OCI-LY3 (cell line): ENCODE results near the gene SRRM1.

Source experiments
- H2AFZ ChIP-seq: fragments of 200-600, 300-600 bp; shearing (Covaris generic); 2 replicates; pipeline ENCODE4 v1.6.0; 2014; ENCODE audit warnings: antibody characterized with exemption, low read depth, low read length
- H3K27ac ChIP-seq: fragments of 200-600, 300-600 bp; sonication (generic); 2 replicates; pipeline ENCODE4 v1.5.1; 2014; ENCODE audit warnings: mild to moderate bottlenecking, low read length, moderate library complexity, mixed read lengths
- H3K27me3 ChIP-seq: fragments of 200-600, 300-600 bp; sonication (generic); 2 replicates; pipeline ENCODE4 v1.6.1; 2014; ENCODE audit warnings: low read depth, low read length, mixed read lengths
- H3K36me3 ChIP-seq: fragments of 200-600, 300-600 bp; sonication (generic); replicated peaks from 2 replicates; pipeline ENCODE3; 2014; ENCODE audit warnings: low read depth, low read length, mixed read lengths
- H3K4me1 ChIP-seq: fragments of 300-600, 200-600 bp; sonication (generic); 2 replicates; pipeline ENCODE4 v1.6.1; 2014; ENCODE audit warnings: low read length, mixed read lengths
- H3K4me2 ChIP-seq: fragments of 200-600, 300-600 bp; sonication (generic); 2 replicates; pipeline ENCODE4 v1.6.1; 2014; ENCODE audit warnings: low read length, mixed read lengths
- H3K4me3 ChIP-seq: fragments of 300-600, 200-600 bp; sonication (generic); 2 replicates; pipeline ENCODE4 v1.5.1; 2014; ENCODE audit warnings: antibody characterized with exemption, mild to moderate bottlenecking, low read length, moderate library complexity
- H3K79me2 ChIP-seq: fragments of 300-600, 200-600 bp; shearing (Covaris generic); 2 replicates; pipeline ENCODE4 v1.6.1; 2014; ENCODE audit warnings: mild to moderate bottlenecking, low read length, mixed read lengths
- H3K9ac ChIP-seq: fragments of 300-600, 200-600 bp; shearing (Covaris generic); 2 replicates; pipeline ENCODE4 v1.6.0; 2014; ENCODE audit warnings: mild to moderate bottlenecking, low read length, moderate library complexity
- H3K9me3 ChIP-seq: fragments of 200-600, 300-600 bp; shearing (Covaris generic); 2 replicates; pipeline ENCODE4 v1.6.1; 2014; ENCODE audit warnings: low read length, mixed read lengths; ENCODE audit not compliant: insufficient read depth
- H4K20me1 ChIP-seq: fragments of 200-600, 300-600 bp; sonication (generic); 2 replicates; pipeline ENCODE4 v1.6.1; 2016; ENCODE audit warnings: low read length, mixed read lengths; ENCODE audit not compliant: insufficient read depth
- EZH2phosphoT487 ChIP-seq: fragments of 200-600 bp; shearing (Covaris generic); IDR thresholded peaks from 2 replicates; pipeline ENCODE4 v1.6.1; 2018; ENCODE audit warnings: antibody characterized with exemption, mixed run types, low read depth
- TF ChIP-seq, protein P1 (sequence below): fragments of 200-600, 300-600 bp; sonication (generic); IDR thresholded peaks from 2 replicates; pipeline ENCODE4 v1.5.1; 2014; ENCODE audit warnings: antibody characterized with exemption, low read length, low read depth

The SRRM1 gene

DNA sequence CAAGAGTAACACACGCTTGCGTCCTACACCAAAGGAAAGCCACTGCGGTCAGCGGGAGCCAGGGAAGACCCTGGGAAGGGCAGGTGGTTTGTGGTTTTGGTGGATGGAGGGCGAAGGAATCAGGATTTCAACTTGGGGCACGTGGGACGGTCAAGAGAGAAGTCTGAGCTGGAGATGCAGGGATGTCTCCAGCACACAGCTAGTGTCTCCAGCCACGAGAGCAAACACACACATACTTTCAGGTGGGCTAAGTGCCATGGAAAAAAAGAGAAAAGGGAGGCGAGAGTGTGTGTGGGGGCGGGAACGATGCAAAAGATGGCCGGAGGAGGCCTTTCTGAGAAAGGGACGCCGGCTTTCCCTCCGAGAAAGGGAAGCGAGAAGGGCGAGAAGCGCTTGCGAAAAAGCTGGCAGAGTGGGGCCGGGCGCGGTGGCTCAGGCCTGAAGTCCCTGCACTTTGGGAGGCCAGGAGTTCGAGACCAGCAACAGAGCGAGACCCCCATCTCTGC lies 1.4 kb upstream of the SRRM1 start:
- Histone ChIP-seq H3K79me2 (peaks cover 48% of the 10 kb centered on the region), H3K9ac (peak overlapping the region; percentile 100), H4K20me1 (peaks cover 22% of the 10 kb centered on the region), H3K27ac (peak overlapping the region; percentile 97), H2AFZ (no peak overlapping the region), H3K4me1 (peaks cover 20% of the 10 kb centered on the region), H3K36me3 (peaks cover 14% of the 10 kb centered on the region), H3K4me3 (peak overlapping the region; percentile 100), H3K4me2 (peak overlapping the region; percentile 71), H3K9me3 (no peaks in the 10 kb centered on the region), H3K27me3 (no peaks in the 10 kb centered on the region)
- no peak for TF ChIP-seq EZH2phosphoT487
- TF ChIP-seq, protein P1, sequence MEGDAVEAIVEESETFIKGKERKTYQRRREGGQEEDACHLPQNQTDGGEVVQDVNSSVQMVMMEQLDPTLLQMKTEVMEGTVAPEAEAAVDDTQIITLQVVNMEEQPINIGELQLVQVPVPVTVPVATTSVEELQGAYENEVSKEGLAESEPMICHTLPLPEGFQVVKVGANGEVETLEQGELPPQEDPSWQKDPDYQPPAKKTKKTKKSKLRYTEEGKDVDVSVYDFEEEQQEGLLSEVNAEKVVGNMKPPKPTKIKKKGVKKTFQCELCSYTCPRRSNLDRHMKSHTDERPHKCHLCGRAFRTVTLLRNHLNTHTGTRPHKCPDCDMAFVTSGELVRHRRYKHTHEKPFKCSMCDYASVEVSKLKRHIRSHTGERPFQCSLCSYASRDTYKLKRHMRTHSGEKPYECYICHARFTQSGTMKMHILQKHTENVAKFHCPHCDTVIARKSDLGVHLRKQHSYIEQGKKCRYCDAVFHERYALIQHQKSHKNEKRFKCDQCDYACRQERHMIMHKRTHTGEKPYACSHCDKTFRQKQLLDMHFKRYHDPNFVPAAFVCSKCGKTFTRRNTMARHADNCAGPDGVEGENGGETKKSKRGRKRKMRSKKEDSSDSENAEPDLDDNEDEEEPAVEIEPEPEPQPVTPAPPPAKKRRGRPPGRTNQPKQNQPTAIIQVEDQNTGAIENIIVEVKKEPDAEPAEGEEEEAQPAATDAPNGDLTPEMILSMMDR = no peak

DNA sequence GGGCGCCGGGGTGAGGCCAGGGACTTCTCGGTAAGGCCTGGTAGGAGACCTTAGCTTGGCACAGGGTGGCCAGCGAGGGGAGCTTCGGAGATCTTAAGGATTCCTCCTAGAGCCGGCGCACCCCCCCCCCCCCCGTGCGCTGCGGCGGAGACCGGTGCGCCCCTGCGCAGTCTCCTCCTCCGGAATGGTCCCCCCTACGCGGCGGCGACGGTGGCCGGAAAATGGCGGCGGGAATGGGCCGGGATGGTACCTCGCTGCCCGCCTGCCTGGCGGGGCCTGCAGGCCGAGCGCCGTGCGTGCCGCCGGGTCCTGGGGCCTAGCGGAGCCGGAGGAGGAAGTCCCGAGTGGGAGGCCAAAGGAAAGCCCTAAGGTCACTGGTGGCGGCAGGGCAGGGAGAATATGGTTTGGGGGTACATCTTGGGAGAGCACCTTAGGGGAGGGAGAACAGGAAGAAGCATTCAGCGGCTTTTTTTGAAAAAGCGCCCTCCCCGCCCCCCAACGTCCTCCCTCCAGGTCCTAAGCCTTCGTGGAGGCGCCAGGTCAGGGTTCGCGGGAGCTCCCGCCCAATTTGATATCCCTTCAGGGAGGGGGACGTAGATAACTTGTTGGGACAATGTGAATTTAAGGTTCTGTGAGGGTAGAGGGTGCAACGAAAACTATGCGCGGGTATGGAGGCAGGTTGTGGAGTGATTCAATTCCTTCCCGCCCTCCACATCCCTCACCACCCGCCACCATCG lies 429 bp downstream of the SRRM1 start:
- Histone ChIP-seq H3K4me2 (peak overlapping the region; percentile 89), H3K36me3 (peaks cover 32% of the 10 kb centered on the region), H3K27ac (peak overlapping the region; percentile 73), H3K4me3 (peak overlapping the region; percentile 94), H3K27me3 (no peaks in the 10 kb centered on the region), H4K20me1 (peaks cover 22% of the 10 kb centered on the region), H3K4me1 (peaks cover 20% of the 10 kb centered on the region), H3K79me2 (peaks cover 66% of the 10 kb centered on the region), H2AFZ (no peak overlapping the region), H3K9ac (peak overlapping the region; percentile 95), H3K9me3 (no peaks in the 10 kb centered on the region)
- no peak for TF ChIP-seq EZH2phosphoT487
- TF ChIP-seq, protein P1 = no peak

DNA sequence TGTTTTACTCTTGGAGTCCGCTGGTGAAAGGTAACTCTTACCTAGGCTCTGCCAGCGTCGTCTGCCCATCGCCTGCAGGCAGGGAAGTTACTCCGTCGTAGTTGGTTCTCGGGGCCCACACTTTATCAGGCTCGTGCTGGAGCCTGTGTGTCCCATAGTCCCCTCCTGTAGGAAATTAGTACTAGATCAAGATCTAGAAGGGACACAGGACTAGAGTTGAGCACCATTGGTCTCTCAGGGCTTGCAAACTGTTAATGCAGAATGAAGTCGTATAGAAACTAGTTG lies 940 bp downstream of the SRRM1 start:
- Histone ChIP-seq H4K20me1 (peaks cover 22% of the 10 kb centered on the region), H3K79me2 (peaks cover 66% of the 10 kb centered on the region), H3K27ac (peak overlapping the region; percentile 73), H3K4me1 (peaks cover 20% of the 10 kb centered on the region), H3K4me2 (peak overlapping the region; percentile 89), H3K27me3 (no peaks in the 10 kb centered on the region), H3K9ac (peak overlapping the region; percentile 95), H2AFZ (no peak overlapping the region), H3K4me3 (peak overlapping the region; percentile 94), H3K9me3 (no peaks in the 10 kb centered on the region), H3K36me3 (peaks cover 37% of the 10 kb centered on the region)
- TF ChIP-seq, protein P1 = no peak
- TF ChIP-seq EZH2phosphoT487 = no peak

DNA sequence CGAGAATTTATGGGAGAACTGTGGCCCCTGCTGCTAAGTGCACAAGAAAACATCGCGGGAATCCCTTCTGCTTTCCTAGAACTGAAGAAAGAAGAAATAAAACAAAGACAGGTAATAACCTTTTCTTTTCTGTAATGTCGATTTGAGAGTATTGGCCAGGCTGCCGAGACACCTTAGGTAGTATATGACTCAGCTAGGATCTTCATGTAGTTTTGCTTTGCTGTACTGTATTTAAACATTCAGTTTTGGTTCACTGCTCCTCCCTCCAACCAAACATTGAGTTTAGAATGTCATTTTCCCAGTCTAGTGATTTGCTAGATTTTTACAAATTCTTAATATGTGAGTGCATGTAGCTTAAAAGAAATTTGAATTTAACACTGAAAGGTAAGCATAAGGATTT lies 5.8 kb downstream of the SRRM1 start:
- Histone ChIP-seq H3K79me2 (peaks cover 62% of the 10 kb centered on the region), H3K9ac (no peak overlapping the region), H3K9me3 (no peaks in the 10 kb centered on the region), H3K27me3 (no peaks in the 10 kb centered on the region), H3K36me3 (peaks cover 72% of the 10 kb centered on the region), H3K4me3 (no peak overlapping the region), H3K4me1 (peaks cover 14% of the 10 kb centered on the region), H4K20me1 (peaks cover 20% of the 10 kb centered on the region), H2AFZ (no peak overlapping the region), H3K27ac (no peak overlapping the region), H3K4me2 (no peak overlapping the region)
- TF ChIP-seq EZH2phosphoT487 = no peak
- TF ChIP-seq, protein P1 = no peak
